Measurements from ENCODE around the gene ZNF560.
"Not testable (repeated sequence)": the region's sequence is repeated elsewhere in the genome, so short reads cannot be mapped to it uniquely, and the experiment has no call there.

Gene ZNF560

DNA sequence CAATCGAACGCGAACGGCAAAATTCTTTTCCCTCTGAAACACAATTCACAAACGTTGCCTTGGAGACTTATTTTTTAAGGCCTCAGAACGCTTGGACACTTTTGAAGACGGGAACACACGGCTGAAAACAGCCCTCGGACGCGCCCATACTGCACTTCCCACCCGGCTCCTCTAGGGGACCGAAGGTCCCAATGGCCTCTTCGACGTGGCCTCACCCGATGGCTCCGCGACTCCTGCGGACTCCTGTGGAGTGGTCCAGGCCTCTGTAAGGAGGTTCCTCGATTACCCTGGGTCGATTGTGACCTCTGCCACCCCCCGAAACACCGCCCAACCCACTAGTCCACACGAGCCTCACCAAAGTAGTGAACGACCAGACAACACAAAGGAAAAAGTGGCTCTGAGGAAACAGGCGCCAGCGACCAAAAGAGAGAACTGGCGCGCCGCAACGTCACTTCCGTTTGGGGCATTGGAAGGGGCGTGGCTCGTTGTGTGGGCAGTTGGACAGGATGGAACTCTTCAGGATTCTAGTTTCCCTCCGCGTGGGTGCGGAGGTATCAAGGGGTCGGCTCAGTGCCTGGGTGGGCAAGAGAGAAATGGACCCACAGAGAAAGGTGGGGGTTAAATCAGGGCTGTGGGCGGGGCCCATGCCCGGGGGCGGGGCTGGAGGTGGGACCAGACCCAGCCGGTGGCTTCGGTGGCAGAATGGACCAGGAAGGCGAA is at the start of gene ZNF560:
Gene ZNF560 (minus strand): TSS at position 434 of the 720 bp plus-strand sequence. CDS start 23,303 bp downstream, outside the sequence.
- TF ChIP-seq, protein P1, sequence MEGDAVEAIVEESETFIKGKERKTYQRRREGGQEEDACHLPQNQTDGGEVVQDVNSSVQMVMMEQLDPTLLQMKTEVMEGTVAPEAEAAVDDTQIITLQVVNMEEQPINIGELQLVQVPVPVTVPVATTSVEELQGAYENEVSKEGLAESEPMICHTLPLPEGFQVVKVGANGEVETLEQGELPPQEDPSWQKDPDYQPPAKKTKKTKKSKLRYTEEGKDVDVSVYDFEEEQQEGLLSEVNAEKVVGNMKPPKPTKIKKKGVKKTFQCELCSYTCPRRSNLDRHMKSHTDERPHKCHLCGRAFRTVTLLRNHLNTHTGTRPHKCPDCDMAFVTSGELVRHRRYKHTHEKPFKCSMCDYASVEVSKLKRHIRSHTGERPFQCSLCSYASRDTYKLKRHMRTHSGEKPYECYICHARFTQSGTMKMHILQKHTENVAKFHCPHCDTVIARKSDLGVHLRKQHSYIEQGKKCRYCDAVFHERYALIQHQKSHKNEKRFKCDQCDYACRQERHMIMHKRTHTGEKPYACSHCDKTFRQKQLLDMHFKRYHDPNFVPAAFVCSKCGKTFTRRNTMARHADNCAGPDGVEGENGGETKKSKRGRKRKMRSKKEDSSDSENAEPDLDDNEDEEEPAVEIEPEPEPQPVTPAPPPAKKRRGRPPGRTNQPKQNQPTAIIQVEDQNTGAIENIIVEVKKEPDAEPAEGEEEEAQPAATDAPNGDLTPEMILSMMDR (IDR thresholded peaks at IDR 0.05; ENCODE audit: low read depth, low read length, missing control alignments) = peak; percentile 20
- no peak within 1 kb of the TSS for H3K4me3 ChIP-seq (ENCODE audit: low read depth, low read length)
- no peak for DNase-seq (ENCODE audit: low read depth)

- no peak for DNase-seq (ENCODE audit: low read depth)
- TF ChIP-seq, protein P1 (IDR thresholded peaks at IDR 0.05; ENCODE audit: low read depth, low read length, missing control alignments) = no peak
- H3K4me3 ChIP-seq (ENCODE audit: low read depth, low read length) = no peak overlapping the region
These were observed 49.5 kb upstream of the ZNF560 start for GRCh38 chr19:9547870-9548269.

GRCh38 chr19:9541281-9541680 is 42.9 kb upstream of the ZNF560 start:
- DNase-seq (ENCODE audit: low read depth); H3K4me3 ChIP-seq (ENCODE audit: low read depth, low read length): not testable (repeated sequence)

GRCh38 chr19:9539921-9540320 is 41.5 kb upstream of the ZNF560 start:
- DNase-seq (ENCODE audit: low read depth) = not testable (repeated sequence)

DNA sequence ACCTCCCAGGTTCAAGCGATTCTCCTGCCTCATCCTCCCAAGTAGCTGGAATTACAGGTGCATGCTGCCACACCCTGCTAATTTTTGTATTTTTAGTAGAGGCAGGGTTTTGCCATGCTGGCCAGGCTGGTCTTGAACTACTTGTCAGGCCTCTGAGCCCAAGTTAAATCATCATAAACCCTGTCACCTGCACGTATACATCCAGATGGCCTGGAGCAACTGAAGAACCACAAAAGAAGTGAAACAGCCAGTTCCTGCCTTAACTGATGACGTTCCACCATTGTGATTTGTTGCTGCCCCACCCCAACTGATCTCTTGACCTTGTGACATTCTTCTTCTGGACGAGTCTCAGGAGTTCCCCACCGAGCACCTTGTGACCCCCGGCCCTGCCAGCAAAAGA is 40.8 kb upstream of the ZNF560 start:
- not testable (repeated sequence) for DNase-seq (ENCODE audit: low read depth); H3K4me3 ChIP-seq (ENCODE audit: low read depth, low read length)

More at GRCh38 chr19:9539921-9540320, 41.5 kb upstream of the ZNF560 start:
- not testable (repeated sequence) for H3K4me3 ChIP-seq (ENCODE audit: low read depth, low read length)

- peak within 1 kb of the TSS; percentile 88 for H3K4me3 ChIP-seq (ENCODE audit: low read depth, low read length)
- DNase-seq (ENCODE audit: low read depth) = peak; percentile 56
- TF ChIP-seq, protein P1 (IDR thresholded peaks at IDR 0.05; ENCODE audit: low read depth, low read length, missing control alignments) = no peak
These were observed 40.0 kb upstream of the ZNF560 start, which contains the start of gene ZNF426 for GRCh38 chr19:9538183-9539058. Gene ZNF426 (minus strand): TSS chr19:9538645. CDS start chr19:9536232, 2,413 bp downstream.

DNA sequence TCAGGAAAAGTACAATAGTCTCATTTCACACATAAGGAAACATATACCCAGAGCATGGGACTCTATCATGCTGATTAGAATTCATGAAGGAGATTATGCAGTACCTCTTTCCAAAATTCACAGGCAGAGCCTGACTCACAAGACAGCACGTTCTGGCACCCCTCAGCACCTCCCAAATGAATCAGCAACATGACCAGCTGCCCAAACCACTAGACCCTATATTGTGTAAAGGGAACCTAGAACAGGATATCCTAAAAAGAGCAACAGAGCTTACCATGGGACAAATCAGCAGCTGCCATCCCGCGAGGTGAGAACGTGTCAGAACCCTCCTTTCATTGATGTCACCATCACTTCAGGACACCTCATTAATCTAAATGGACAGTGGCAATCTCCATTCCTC is 37.5 kb upstream of the ZNF560 start:
- H3K4me3 ChIP-seq (ENCODE audit: low read depth, low read length) = no peak overlapping the region
- TF ChIP-seq, protein P1 (IDR thresholded peaks at IDR 0.05; ENCODE audit: low read depth, low read length, missing control alignments) = no peak
- no peak for DNase-seq (ENCODE audit: low read depth)

DNA sequence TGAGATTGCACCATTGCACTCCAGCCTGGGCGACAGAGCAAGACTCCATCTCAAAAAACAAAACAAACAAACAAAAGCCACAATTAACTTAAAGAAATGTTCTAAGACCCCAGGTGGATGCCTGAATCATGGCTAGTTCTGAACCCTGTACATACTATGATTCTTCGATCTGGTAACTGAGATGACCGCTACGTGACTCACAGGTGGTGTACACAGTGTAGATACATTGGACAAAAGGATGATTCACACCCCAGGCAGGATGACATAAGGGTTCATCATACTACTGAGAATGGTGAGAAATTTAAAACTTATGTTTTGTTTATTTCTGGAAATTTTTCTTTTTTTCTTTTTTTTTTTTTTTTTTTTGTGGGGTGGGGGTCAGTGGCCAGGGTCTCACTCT is 33.5 kb upstream of the ZNF560 start:
- DNase-seq (ENCODE audit: low read depth) = no peak
- TF ChIP-seq, protein P1 (IDR thresholded peaks at IDR 0.05; ENCODE audit: low read depth, low read length, missing control alignments) = no peak
- no peak overlapping the region for H3K4me3 ChIP-seq (ENCODE audit: low read depth, low read length)

All from GM12864 (cell line).